ENCODE results near the gene PHKB. TPM values are rescaled to one million over a fixed set of nuclear protein-coding genes. Genes with fewer than 3 reads are reported as not detected.
"Not testable (repeated sequence)": the region's sequence is repeated elsewhere in the genome, so short reads cannot be mapped to it uniquely, and the experiment has no call there.

Gene PHKB
- total RNA-seq, 1 experiment from 2014 or later = 38.8 TPM

DNA sequence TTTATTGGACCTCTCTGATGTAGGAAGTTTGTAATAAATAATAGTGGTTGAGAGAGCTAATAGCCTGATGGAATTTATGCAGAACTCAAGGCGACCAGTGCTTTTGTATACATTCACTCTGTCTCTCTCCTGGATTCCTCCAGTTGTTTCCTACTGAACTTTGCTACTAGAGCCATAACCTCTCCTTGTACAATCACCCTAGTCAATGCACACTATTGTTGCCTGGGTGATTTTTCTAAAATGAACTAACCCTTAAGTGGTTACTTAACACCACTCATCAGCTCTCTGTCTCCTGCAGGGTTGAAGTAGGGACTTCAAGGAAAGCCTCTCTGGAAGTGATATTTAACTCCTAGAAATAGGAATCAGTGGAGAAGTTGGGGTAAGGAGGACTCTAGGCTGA is 9.7 kb downstream of the PHKB start:
- no peaks in the 10 kb centered on the region; the same call in 1 of the 2 replicates for H3K27me3 Mint-ChIP-seq (ENCODE audit: low read depth)
- H3K4me3 Mint-ChIP-seq = no peak overlapping the region
- Histone ChIP-seq H3K79me1 (ENCODE audit: insufficient read depth, low read depth, low read length, poor library complexity, severe bottlenecking) (no peaks in the 10 kb centered on the region), H4K8ac (replicated peaks; ENCODE audit: insufficient read length, low read depth, low read length) (no peak overlapping the region), H3K9ac (ENCODE audit: extremely low read depth, insufficient read length, low read length) (no peak overlapping the region), H4K91ac (ENCODE audit: insufficient read length, low read depth, low read length) (no peak overlapping the region), H3K27me3 (ENCODE audit: insufficient read depth, low read length) (no peaks in the 10 kb centered on the region), H3K79me2 (ENCODE audit: insufficient read depth, low read length) (no peaks in the 10 kb centered on the region), H2AFZ (ENCODE audit: low read length) (no peak overlapping the region), H2BK20ac (ENCODE audit: low read depth, low read length, poor library complexity, severe bottlenecking) (no peak overlapping the region), H3K4ac (ENCODE audit: low read depth, low read length) (no peak overlapping the region), H3K4me2 (ENCODE audit: insufficient read depth, insufficient read length, low read length) (no peak overlapping the region), H3K14ac (ENCODE audit: insufficient read depth, low read length) (no peak overlapping the region), H3T11ph (ENCODE audit: low read length) (no peak overlapping the region), H3K23me2 (ENCODE audit: insufficient read length, low read depth, low read length, poor library complexity, severe bottlenecking) (no peaks in the 10 kb centered on the region), H4K20me1 (ENCODE audit: control insufficient read depth, insufficient read depth, insufficient read length) (no peaks in the 10 kb centered on the region), H3K9me3 (ENCODE audit: control insufficient read depth, low read depth, low read length) (no peaks in the 10 kb centered on the region), H3K18ac (ENCODE audit: insufficient read length, low read depth, low read length) (no peak overlapping the region), H2BK5ac (ENCODE audit: insufficient read length, low read length) (no peak overlapping the region), H2BK15ac (ENCODE audit: low read depth, low read length) (no peak overlapping the region), H2BK120ac (ENCODE audit: low read depth, low read length, poor library complexity, severe bottlenecking) (no peak overlapping the region), H2BK12ac (ENCODE audit: insufficient read length, low read depth, low read length) (no peak overlapping the region), H3K4me1 (ENCODE audit: insufficient read depth, low read length) (no peaks in the 10 kb centered on the region), H3K23ac (ENCODE audit: insufficient read length, low read depth, low read length) (no peak overlapping the region), H4K5ac (ENCODE audit: insufficient read length, low read depth, low read length) (no peak overlapping the region), H3K56ac (ENCODE audit: insufficient read length, low read depth, low read length) (no peak overlapping the region), H3K27ac (ENCODE audit: insufficient read length, low read depth, low read length) (no peak overlapping the region), H2AK5ac (ENCODE audit: insufficient read length, low read length) (no peak overlapping the region)
- no CpG with 5 or more reads among the region's 1 CpG for WGBS (ENCODE audit: extremely low coverage, insufficient read length, low lambda C conversion rate)
- H3K36me3 Mint-ChIP-seq (ENCODE audit: insufficient read depth in 1 of 3, low read depth in 3 of 3) = no peaks in the 10 kb centered on the region; a peak in 1 of 7 replicates
- H3K27ac Mint-ChIP-seq = no peak overlapping the region
- TF ChIP-seq, protein P1, sequence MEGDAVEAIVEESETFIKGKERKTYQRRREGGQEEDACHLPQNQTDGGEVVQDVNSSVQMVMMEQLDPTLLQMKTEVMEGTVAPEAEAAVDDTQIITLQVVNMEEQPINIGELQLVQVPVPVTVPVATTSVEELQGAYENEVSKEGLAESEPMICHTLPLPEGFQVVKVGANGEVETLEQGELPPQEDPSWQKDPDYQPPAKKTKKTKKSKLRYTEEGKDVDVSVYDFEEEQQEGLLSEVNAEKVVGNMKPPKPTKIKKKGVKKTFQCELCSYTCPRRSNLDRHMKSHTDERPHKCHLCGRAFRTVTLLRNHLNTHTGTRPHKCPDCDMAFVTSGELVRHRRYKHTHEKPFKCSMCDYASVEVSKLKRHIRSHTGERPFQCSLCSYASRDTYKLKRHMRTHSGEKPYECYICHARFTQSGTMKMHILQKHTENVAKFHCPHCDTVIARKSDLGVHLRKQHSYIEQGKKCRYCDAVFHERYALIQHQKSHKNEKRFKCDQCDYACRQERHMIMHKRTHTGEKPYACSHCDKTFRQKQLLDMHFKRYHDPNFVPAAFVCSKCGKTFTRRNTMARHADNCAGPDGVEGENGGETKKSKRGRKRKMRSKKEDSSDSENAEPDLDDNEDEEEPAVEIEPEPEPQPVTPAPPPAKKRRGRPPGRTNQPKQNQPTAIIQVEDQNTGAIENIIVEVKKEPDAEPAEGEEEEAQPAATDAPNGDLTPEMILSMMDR (conservative IDR thresholded peaks at IDR 0.05) = no peak
- DNase-seq = no peak
- H3K4me1 Mint-ChIP-seq = peaks cover 7 to 15% of the 10 kb centered on the region in 2 experiments
- H3K9me3 Mint-ChIP-seq = no peaks in the 10 kb centered on the region

DNA sequence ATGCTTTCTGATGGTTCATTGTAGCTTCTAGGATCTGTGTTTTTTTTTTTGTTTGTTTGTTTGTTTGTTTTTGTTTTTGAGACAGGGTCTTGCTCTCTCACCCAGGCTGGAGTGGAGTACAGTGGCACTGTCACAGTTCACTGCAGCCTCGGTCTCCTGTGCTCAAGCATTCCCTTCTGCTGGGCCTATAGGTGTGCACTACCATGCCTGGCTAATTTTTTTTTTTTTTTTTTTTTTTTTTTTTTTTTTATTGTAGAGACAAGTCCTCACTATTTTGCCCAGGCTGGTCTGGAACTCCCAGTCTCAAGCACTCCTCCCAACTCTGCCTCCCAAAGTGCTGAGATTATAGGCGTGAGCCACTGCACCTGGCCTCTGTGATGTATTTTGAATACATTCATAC is 11.9 kb downstream of the PHKB start:
- H3K4me1 Mint-ChIP-seq = peaks cover 2 to 11% of the 10 kb centered on the region in 2 experiments
- not testable (repeated sequence) for H4K91ac ChIP-seq (ENCODE audit: insufficient read length, low read depth, low read length); H3K23ac ChIP-seq (ENCODE audit: insufficient read length, low read depth, low read length); H2BK120ac ChIP-seq (ENCODE audit: low read depth, low read length, poor library complexity, severe bottlenecking); H3K18ac ChIP-seq (ENCODE audit: insufficient read length, low read depth, low read length); H2AK5ac ChIP-seq (ENCODE audit: insufficient read length, low read length); H3K4me2 ChIP-seq (ENCODE audit: insufficient read depth, insufficient read length, low read length); DNase-seq; H3K23me2 ChIP-seq (ENCODE audit: insufficient read length, low read depth, low read length, poor library complexity, severe bottlenecking); H2BK20ac ChIP-seq (ENCODE audit: low read depth, low read length, poor library complexity, severe bottlenecking); H2BK12ac ChIP-seq (ENCODE audit: insufficient read length, low read depth, low read length); H4K8ac ChIP-seq (replicated peaks; ENCODE audit: insufficient read length, low read depth, low read length); H3K56ac ChIP-seq (ENCODE audit: insufficient read length, low read depth, low read length); H3K4me1 ChIP-seq (ENCODE audit: insufficient read depth, low read length); H3T11ph ChIP-seq (ENCODE audit: low read length); H3K14ac ChIP-seq (ENCODE audit: insufficient read depth, low read length); H2AFZ ChIP-seq (ENCODE audit: low read length); H3K27ac Mint-ChIP-seq; H3K79me2 ChIP-seq (ENCODE audit: insufficient read depth, low read length); H3K9ac ChIP-seq (ENCODE audit: extremely low read depth, insufficient read length, low read length); H2BK15ac ChIP-seq (ENCODE audit: low read depth, low read length); H3K27me3 Mint-ChIP-seq (ENCODE audit: low read depth); H3K79me1 ChIP-seq (ENCODE audit: insufficient read depth, low read depth, low read length, poor library complexity, severe bottlenecking); H3K36me3 Mint-ChIP-seq (ENCODE audit: insufficient read depth in 1 of 3, low read depth in 3 of 3); H3K27me3 ChIP-seq (ENCODE audit: insufficient read depth, low read length); H4K20me1 ChIP-seq (ENCODE audit: control insufficient read depth, insufficient read depth, insufficient read length); H3K27ac ChIP-seq (ENCODE audit: insufficient read length, low read depth, low read length); H3K4ac ChIP-seq (ENCODE audit: low read depth, low read length); H3K9me3 ChIP-seq (ENCODE audit: control insufficient read depth, low read depth, low read length); H3K4me3 Mint-ChIP-seq; H3K9me3 Mint-ChIP-seq; H2BK5ac ChIP-seq (ENCODE audit: insufficient read length, low read length); H4K5ac ChIP-seq (ENCODE audit: insufficient read length, low read depth, low read length)
- no CpG with 5 or more reads among the region's 2 CpGs for WGBS (ENCODE audit: extremely low coverage, insufficient read length, low lambda C conversion rate)
